ENCODE results near the gene VLDLR.

- TF ChIP-seq CTCF (optimal IDR thresholded peaks at IDR 0.05 in 1 of 3, IDR thresholded peaks at IDR 0.05 in 1 of 3, conservative IDR thresholded peaks at IDR 0.05 in 1 of 3; ENCODE audit: extremely low read depth in 1 of 3, insufficient read depth in 2 of 3, low read length in 3 of 3) (no peak), EZH2 (IDR thresholded peaks at IDR 0.05; ENCODE audit: low read length) (no peak)
Observed at GRCh38 chr9:2638871-2639673, 17.5 kb downstream of the VLDLR start.

Data from keratinocyte (primary cell).